Stomach (tissue), 4 donors: ENCODE results near the gene SCN8A.

Source experiments
- CTCF ChIP-seq, 7 experiments: fragments of 450-650 bp in 4 of 7; fragments of 200-600 bp in 3 of 7; sonication (generic) in 3 of 7; IDR thresholded peaks; one replicate each; pipeline ENCODE4 v1.5.1; 2016 to 2019; ENCODE audit warnings: antibody characterized with exemption in 7 of 7, control low read depth in 2 of 7, mild to moderate bottlenecking in 1 of 7
- POLR2A ChIP-seq, 4 donors: fragments of 450-650 bp; IDR thresholded peaks; one replicate each; pipeline ENCODE4 v1.6.1; 2016; ENCODE audit warnings: antibody characterized with exemption in 4 of 4, control low read depth in 2 of 4, mild to moderate bottlenecking in 1 of 4, moderate library complexity in 1 of 4
- POLR2AphosphoS5 ChIP-seq, 3 donors: sonication (generic); formaldehyde crosslinking; IDR thresholded peaks; one replicate each; pipeline ENCODE4 v1.6.1; 2016; ENCODE audit warnings: antibody characterized with exemption in 3 of 3

GRCh38 chr12:51721282-51721940 is 130.4 kb downstream of the SCN8A start:
- no peak for TF ChIP-seq CTCF (IDR thresholded peaks at IDR 0.05)
- TF ChIP-seq POLR2AphosphoS5 (IDR thresholded peaks at IDR 0.05), result no peak
- TF ChIP-seq POLR2A (IDR thresholded peaks at IDR 0.05), result no peak
